ENCODE measurements around the gene MLLT10.

MLLT10 gene

GRCh38 chr10:21744223-21744622, 210.2 kb downstream of the MLLT10 start:
- DNase-seq, result no peak

- DNase-seq, result no peak
These were observed 212.1 kb downstream of the MLLT10 start for GRCh38 chr10:21746118-21746517.

DNA sequence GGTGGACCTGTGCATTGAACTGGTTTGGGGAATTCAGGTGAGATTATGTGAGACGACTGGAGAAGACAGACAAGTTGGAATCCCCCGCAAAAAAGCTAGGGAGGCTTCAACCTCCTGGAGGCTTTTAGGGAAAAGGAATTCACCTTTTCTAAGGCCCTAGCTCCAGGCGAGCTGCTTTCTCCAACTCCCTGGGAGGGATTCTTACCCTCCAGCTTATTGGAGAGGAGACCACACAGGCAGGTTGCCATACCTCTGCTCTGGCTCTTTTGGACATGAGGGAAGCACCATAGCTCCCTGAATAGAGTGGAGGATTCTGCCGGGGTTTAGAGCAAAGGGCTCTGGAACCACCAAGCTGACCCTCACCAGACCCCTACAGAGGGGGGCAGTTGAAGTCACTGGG, 213.8 kb downstream of the MLLT10 start:
- no peak for DNase-seq

DNA sequence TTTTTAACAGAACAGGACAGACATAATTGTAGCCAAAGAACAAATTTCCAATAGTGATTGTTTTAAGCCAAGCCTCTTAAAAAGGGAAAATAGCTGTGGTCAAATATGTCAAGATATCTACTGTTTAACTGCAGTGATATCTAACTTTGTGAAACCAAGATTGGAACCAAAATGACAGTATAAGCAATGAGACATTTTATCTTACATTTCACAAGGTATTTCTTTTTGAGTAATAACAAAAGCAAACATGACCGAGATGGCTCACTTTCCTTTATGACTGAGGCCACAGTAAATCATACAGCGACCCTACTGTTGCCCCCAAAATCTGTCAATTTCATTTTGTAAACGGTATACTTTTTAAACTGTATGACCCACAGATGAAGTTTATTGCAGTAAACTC, 215.8 kb downstream of the MLLT10 start:
- DNase-seq, result no peak

DNA sequence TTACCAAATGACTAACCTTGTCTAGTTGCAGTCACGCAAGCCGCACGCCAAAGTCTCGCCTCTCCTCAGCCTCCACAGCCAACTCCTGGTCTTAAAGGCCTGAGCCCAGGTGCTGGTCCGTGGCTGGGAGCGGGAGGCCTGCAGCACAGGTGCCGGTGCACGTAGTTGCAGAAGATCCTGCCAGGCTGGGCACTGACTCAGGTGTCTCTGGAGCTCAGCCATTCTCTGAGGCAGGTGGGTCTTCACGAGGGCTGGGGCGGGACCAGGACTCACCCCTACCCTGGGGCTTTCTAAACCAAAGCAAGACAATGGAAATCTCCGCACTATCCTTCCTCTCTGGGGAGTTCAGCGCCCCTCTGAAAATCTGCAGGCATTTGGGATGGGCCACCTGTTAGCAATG, 216.4 kb downstream of the MLLT10 start:
- no peak for DNase-seq

- peak in 1 of 2 experiments; percentile 3 for DNase-seq
These were observed 217.6 kb downstream of the MLLT10 start for GRCh38 chr10:21751341-21752310.

DNA sequence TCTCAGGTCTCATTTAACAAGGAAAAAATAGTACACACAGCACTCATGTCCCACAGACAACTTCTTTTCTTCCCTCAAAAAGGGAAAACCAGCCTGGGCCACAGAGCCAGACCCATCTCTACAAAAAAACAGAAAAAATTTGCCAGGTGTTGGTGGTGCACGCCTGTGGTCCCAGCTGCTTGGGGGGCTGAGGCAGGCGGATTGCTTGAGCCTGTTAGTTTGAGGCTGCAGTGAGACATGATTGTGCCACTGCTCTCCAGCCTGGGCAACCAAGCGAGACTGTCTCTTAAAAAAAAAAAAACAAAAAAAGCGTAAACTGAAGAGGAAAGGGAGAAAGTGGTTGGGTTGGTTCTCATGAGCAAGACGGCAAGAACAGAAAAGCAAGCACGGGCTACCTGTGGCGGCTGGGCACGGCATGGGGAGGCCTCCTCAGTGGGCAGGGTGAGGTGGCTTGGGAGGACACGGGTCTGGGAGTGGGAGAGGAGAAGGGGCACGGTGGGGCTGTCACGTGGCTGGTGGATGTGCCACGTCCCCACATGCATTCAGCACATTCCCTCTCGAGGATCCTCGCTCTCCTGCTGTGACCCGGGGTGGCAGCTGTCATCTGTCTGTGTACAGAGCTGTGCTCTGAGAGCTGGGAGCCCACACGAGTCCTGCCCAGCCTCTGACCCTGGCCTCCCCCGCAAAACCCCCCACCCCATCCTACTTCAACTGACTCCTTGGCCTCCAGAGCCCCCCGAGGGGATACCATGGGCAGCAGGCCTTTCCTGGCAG, 219.7 kb downstream of the MLLT10 start:
- no peak for DNase-seq

DNA sequence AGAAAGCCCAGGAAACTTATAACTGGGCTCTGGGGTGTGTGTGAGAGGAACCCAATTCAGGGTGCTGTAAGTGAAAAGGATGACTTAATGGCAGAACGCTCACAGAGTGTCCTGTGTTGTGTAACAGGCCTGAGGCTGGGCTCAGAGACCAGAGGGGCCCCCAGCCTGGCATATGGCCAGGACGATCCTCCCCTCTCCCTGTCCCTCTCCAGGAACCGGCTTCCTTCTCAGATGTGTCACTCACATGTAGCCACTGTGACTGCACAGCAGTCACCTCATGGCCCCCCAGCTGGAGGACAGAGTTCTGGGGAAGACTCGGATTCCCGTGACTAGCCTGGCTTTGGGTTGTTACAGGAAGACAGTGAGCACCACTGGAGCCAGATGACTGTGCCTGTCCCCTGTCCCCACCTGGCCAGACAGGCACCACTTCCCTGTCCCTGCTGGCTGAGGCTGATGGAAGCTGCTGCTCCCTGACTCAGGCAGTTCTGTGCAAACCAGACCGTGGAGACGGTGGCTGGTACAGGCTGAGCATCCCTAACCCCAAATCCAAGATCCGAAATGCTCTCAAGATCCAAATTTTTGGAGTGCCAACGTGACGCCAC, 220.5 kb downstream of the MLLT10 start:
- DNase-seq, result no peak

DNA sequence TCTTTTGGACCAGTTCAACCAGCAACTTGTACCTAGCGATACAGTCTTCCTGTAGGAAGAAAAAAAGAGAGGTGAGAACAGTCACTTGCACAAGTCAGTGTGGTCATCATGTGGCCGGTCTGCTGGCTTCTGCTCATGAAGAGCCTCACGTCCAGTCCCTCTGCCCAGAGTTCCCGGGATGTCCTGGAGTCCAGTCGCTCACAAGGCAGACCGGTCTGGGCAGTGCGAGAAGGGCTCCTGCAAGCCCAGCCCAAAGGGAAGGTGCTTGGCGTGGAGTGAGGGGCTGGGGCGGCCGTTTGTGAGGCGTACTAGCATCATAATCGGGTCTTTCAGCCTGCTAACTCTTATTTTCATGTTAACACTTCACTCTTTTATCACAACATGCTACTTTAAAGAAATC, 222.7 kb downstream of the MLLT10 start:
- no peak for DNase-seq

GRCh38 chr10:21757185-21757901, 223.3 kb downstream of the MLLT10 start:
- no peak for DNase-seq

GRCh38 chr10:21758239-21758638, 224.2 kb downstream of the MLLT10 start:
- DNase-seq, result no peak

- no peak for DNase-seq
These were observed 224.7 kb downstream of the MLLT10 start for GRCh38 chr10:21758696-21759095.

GRCh38 chr10:21759232-21759631, 225.2 kb downstream of the MLLT10 start:
- no peak for DNase-seq

- DNase-seq, result no peak
These were observed 226.3 kb downstream of the MLLT10 start for GRCh38 chr10:21760332-21760731.

DNA sequence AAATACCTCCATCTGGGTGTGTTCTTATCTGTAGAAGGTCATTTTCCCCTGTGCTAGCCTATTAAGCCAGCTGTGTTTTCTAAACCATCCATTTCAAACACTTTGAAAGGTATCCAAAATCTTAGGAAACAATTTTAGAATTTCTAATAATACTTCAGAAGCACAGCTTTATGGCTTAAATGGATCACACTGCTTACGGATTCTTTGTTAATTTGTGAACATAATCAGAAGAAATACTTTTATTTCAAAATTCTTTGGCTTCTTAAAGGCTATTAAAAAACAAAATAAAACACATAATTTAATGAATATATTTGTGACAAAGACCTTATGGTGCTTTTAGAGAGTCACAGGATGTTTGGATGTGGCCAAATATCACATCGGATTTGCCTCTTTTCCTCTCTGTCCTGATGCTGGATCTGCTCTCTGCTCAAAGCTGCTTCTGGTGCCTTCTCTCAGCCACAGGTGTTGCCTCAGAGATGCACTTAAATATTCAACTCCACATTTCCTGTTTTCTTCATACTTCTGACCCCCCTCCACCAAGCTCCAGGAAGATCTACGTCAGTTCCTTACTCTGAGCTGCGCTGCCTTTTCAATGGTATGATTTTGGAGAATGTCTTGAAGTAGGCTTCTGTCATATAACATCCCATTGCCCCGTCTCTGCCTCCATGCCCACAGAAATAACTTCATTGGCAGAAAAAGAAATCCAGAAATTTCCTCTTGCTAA, 230.6 kb downstream of the MLLT10 start:
- DNase-seq, result no peak

DNA sequence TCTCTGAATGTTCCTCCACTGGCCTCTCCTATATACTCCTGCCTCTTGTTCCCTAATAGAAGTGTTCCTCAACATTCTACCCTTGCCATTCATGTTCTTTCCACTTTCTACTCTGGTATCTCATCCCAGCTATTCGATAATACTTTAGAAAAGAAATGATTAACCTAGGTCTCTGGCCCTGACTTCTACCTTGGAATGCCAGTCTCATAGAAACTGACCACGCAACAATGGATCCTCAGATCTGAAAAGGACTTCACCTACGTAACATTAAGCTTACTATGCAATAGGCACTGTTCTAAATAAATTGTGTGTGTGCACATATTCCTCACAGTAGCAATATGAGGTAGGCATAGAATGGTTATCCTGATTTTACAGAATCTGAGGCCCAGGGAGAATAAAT, 235.0 kb downstream of the MLLT10 start:
- no peak for DNase-seq

GRCh38 chr10:21771219-21771618, 237.2 kb downstream of the MLLT10 start:
- no peak for DNase-seq

GRCh38 chr10:21776883-21777282, 242.9 kb downstream of the MLLT10 start:
- no peak for DNase-seq

DNA sequence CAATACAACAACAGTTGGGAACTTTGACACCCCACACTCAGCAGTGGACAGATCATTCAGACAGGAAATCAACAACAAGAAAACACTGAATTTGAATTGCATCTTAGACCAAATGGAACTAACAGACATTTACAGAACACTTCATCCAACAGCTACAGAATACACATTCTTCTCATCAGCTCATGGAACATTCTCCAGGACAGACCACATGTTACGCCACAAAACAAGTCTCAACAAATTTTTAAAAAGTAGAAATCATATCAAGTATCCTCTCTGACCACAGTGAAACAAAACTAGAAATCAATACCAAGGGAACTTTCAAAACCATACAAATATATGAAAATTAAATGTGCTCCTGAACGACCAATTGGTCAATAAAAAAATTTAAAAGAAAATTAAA, 257.2 kb downstream of the MLLT10 start:
- DNase-seq, result no peak
